Right renal cortex interstitium (tissue), 3 donors: ENCODE measurements around the gene BCAR3. TPM values are rescaled to one million over a fixed set of nuclear protein-coding genes. Genes with fewer than 3 reads are reported as not detected.

Experiments used
- DNase-seq, 3 donors: peaks; one replicate each; pipeline ENCODE4 v3.0.0-alpha.2; 2013; ENCODE audit warnings: low read depth in 3 of 3, low spot score in 2 of 3
- polyA plus RNA-seq, 3 donors: library from polyadenylated mRNA; unstranded; fragments of 120-200 nt; gene quantifications; one replicate each; pipeline ENCODE4 v1.2.1, GENCODE V29; 2013; ENCODE audit not compliant: insufficient read length in 3 of 3

The BCAR3 gene
- polyA plus RNA-seq, 3 donors = 24.5 to 26.6 (median 24.5) TPM

GRCh38 chr1:93641527-93641926, 40.1 kb downstream of the BCAR3 start:
- no peak for DNase-seq

GRCh38 chr1:93640656-93641440, 40.8 kb downstream of the BCAR3 start:
- DNase-seq = no peak

- no peak for DNase-seq
These were observed 42.7 kb downstream of the BCAR3 start for GRCh38 chr1:93638981-93639380.

- no peak for DNase-seq
These were observed 43.3 kb downstream of the BCAR3 start for GRCh38 chr1:93638307-93638847.

- DNase-seq = no peak
These were observed 44.9 kb downstream of the BCAR3 start for GRCh38 chr1:93636712-93637111.

GRCh38 chr1:93635614-93636543, 45.8 kb downstream of the BCAR3 start:
- DNase-seq = no peak

GRCh38 chr1:93633313-93633712, 48.3 kb downstream of the BCAR3 start:
- no peak for DNase-seq

GRCh38 chr1:93631626-93632365, 49.8 kb downstream of the BCAR3 start:
- DNase-seq = no peak

- no peak for DNase-seq
These were observed 51.5 kb downstream of the BCAR3 start for GRCh38 chr1:93630168-93630567.

- peak in 1 of 3 donors; percentile 56 for DNase-seq
These were observed 52.3 kb downstream of the BCAR3 start for GRCh38 chr1:93629101-93630059.

- no peak for DNase-seq
These were observed 53.0 kb downstream of the BCAR3 start for GRCh38 chr1:93628681-93629080.

- no peak for DNase-seq
These were observed 55.9 kb downstream of the BCAR3 start for GRCh38 chr1:93625582-93626327.

GRCh38 chr1:93623875-93624274, 57.8 kb downstream of the BCAR3 start:
- no peak for DNase-seq

GRCh38 chr1:93623436-93623835, 58.2 kb downstream of the BCAR3 start:
- no peak for DNase-seq

- no peak for DNase-seq
These were observed 60.4 kb downstream of the BCAR3 start for GRCh38 chr1:93621246-93621645.

GRCh38 chr1:93620841-93621210, 60.8 kb downstream of the BCAR3 start:
- no peak for DNase-seq

- DNase-seq = no peak
These were observed 61.3 kb downstream of the BCAR3 start for GRCh38 chr1:93620172-93620840.

- no peak for DNase-seq
These were observed 62.0 kb downstream of the BCAR3 start for GRCh38 chr1:93619507-93620171.
